NCI-H526 treated with DMSO at 0.1 percent for 48 hours (cell line): ENCODE data around the gene ZNF521.
"Not testable (repeated sequence)": the region's sequence is repeated elsewhere in the genome, so short reads cannot be mapped to it uniquely, and the experiment has no call there.

Experiments used
- DNase-seq: peaks from one replicate; lab custom pipeline; 2025; lab: John Stamatoyannopoulos, UW

Gene ZNF521

DNA sequence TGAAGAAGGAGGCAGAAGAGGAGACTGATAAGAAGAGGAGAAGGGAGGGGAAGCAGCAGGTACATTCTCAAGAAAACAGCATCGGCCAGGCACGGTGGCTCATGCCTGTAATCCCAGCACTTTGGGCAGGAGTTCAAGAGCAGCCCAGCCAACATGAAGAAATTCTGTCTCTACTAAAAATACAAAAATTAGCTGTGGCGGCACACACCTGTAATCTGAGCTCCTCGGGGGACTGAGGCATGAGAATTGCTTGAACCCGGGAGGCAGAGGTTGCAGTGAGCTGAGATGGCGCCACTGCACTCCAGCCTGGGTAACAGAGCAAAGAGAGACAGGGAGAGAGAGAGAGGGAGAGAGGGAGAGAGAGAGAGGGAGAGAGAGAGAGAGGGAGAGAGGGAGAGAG is 318.8 kb downstream of the ZNF521 start:
- DNase-seq = not testable (repeated sequence)

DNA sequence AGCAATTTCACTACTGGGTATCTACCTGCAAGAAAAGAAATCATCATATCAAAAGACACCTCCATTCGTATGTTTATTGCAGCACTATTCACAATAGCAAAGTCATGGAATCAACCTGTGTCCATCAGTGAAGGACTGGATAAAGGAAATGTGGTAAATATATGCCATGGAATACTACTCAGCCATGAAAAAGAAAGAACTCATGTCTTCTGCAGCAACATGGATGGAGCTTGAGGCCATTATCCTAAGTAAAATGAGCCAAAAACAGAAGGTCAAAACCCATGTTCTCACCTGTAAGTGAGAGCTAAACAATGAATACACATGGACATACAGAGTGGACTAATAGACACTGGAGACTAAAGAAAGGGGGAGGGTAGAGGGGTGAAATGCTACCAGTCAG is 322.2 kb downstream of the ZNF521 start:
- DNase-seq = no peak

DNA sequence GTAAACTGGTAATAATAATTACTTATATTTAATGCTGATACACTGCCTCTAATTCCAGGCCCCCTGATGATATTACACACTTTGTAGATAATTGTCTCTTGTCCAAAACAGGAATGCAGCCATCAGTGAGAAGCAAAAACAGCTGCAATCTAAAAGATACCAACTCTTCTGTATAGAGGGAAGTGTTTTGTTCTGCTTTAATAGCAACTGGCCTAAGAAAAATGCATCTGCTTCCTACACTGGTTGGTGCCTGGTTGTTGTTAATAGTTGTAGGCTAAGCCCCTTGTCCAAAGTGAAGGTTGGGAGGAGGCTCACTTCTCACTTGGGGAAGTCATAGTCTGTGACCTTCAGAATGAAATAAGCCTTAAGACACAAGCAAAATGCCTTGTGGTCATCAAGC is 332.0 kb downstream of the ZNF521 start:
- DNase-seq = no peak

DNA sequence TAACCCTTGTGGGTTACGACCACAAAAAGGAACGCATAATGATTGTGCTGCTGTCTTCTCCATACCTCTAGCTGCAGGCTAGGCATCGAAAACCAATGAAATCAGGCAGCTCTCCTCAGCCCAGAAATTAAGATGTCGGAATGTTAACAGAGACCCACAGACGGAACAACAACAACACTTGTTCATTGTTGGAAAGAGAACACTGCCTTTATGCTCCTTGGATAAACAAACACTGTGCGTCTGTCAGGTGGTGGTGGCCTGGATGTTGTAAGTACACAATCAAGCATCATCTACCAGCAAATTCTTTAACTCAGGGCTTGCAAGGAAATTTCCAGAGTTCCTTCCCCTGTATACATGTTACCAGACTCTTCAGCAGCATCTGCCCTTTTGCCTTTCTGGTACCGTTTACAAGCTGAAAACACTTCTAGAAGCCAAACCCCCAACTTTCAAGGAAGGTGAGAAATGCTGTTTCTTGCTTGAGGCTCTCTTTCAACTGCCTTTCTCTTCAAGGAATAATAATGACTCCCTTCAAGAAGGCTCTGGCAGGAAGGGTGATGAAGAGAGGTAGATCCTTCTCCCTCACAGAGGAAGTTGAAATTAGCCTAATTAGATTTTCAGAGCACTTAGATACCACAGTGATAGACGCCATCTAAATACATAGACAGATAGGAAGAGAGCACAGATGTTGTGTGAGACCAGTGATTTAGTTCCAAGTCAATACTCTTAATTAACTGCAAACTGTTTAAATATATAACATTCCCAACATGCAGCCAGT is 332.7 kb downstream of the ZNF521 start:
- DNase-seq = no peak

DNA sequence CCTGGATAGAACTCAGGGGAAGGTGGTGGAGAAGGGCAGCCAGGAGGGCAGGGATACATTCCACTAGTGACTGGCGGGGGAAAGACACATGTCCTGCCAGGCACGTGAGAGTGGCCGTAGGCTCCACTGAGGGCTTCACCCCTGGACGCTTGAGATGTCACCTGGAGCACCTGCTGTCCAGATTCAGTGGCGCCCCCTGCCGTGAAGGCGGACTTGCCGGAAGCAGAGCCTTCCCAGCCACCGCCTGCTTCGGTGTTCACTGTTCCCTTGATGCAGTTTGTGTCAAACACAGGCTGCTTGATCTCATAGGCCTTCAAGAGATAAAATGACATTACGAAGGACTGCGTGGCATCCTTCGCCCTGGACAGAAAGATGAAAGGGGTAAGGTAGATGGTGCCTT is 335.3 kb downstream of the ZNF521 start:
- no peak for DNase-seq

DNA sequence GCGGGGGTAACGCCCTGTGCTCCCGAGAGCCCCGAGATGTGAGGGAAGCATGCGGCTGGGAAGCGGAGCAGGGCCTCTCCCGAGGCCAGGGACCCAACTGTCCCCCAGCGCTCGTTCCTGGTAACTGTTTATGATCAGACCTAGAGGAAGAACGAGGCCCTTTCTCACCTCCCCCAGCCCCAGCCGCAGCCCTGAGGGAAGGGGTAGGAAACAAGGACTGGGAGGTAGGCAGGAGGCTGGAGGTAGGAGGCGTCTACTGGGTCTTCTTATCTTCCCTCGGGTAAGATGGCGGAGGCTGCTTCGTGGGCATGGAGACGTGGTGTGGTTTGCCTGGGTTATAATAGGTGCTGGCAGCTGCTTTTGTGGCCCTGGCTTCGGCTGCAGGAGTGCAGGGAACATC is 335.8 kb downstream of the ZNF521 start:
- no peak for DNase-seq
